H9 (cell line): ENCODE measurements around the gene SHE. TPM values are rescaled to one million over a fixed set of nuclear protein-coding genes. Genes with fewer than 3 reads are reported as not detected.
"Not testable (repeated sequence)": the region's sequence is repeated elsewhere in the genome, so short reads cannot be mapped to it uniquely, and the experiment has no call there.

Experiments
- DNase-seq: peaks from one replicate; pipeline ENCODE4 v3.0.0-alpha.2; 2017
- H2AFZ ChIP-seq: one replicate; pipeline ENCODE4 v1.6.1; 2013; ENCODE audit warnings: mild to moderate bottlenecking, low read length, control low read depth, moderate library complexity
- H2AK5ac ChIP-seq: 2 replicates; pipeline ENCODE4 v1.6.1; 2013; ENCODE audit warnings: low read length, control low read depth, mixed read lengths; ENCODE audit not compliant: insufficient read length
- H2BK120ac ChIP-seq: one replicate; pipeline ENCODE4 v1.6.1; 2013; ENCODE audit warnings: low read depth, mild to moderate bottlenecking, low read length, control low read depth, inconsistent platforms; ENCODE audit not compliant: poor library complexity, severe bottlenecking
- H2BK12ac ChIP-seq: 2 replicates; pipeline ENCODE4 v1.6.1; 2013; ENCODE audit warnings: low read length, control low read depth, mixed read lengths, low read depth; ENCODE audit not compliant: insufficient read length
- H2BK15ac ChIP-seq: 2 replicates; pipeline ENCODE4 v1.6.1; 2013; ENCODE audit warnings: low read depth, low read length, control low read depth
- H2BK20ac ChIP-seq: one replicate; pipeline ENCODE4 v1.6.1; 2013; ENCODE audit warnings: low read depth, mild to moderate bottlenecking, low read length, control low read depth, inconsistent platforms; ENCODE audit not compliant: poor library complexity, severe bottlenecking
- H2BK5ac ChIP-seq: 2 replicates; pipeline ENCODE4 v1.6.1; 2013; ENCODE audit warnings: low read length, control low read depth, mixed read lengths; ENCODE audit not compliant: insufficient read length
- H3K14ac ChIP-seq: 2 replicates; pipeline ENCODE4 v1.6.1; 2013; ENCODE audit warnings: low read length, control low read depth; ENCODE audit not compliant: insufficient read depth
- H3K18ac ChIP-seq: 2 replicates; pipeline ENCODE4 v1.6.1; 2013; ENCODE audit warnings: low read depth, mild to moderate bottlenecking, mixed read lengths, low read length, control low read depth; ENCODE audit not compliant: insufficient read length
- H3K23ac ChIP-seq: 2 replicates; pipeline ENCODE4 v1.6.1; 2013; ENCODE audit warnings: low read length, control low read depth, mixed read lengths, low read depth; ENCODE audit not compliant: insufficient read length
- H3K23me2 ChIP-seq: 2 replicates; pipeline ENCODE4 v1.6.1; 2013; ENCODE audit warnings: low read depth, mild to moderate bottlenecking, mixed read lengths, low read length, control low read depth; ENCODE audit not compliant: insufficient read length, poor library complexity, severe bottlenecking
- H3K27ac ChIP-seq: 2 replicates; pipeline ENCODE4 v1.5.1; 2013; ENCODE audit warnings: low read length, control low read depth, mixed read lengths, low read depth; ENCODE audit not compliant: insufficient read length
- H3K27me3 ChIP-seq: 2 replicates; pipeline ENCODE4 v1.6.1; 2013; ENCODE audit warnings: low read length, control low read depth, inconsistent platforms; ENCODE audit not compliant: insufficient read depth
- H3K4ac ChIP-seq: 2 replicates; pipeline ENCODE4 v1.6.1; 2013; ENCODE audit warnings: low read depth, mild to moderate bottlenecking, control low read depth, inconsistent platforms, low read length, moderate library complexity
- H3K4me1 ChIP-seq: 2 replicates; pipeline ENCODE4 v1.6.1; 2013; ENCODE audit warnings: low read length, control low read depth, inconsistent platforms; ENCODE audit not compliant: insufficient read depth
- H3K4me2 ChIP-seq: 2 replicates; pipeline ENCODE4 v1.6.1; 2013; ENCODE audit warnings: low read length, control low read depth, mixed read lengths; ENCODE audit not compliant: insufficient read length, insufficient read depth
- H3K56ac ChIP-seq: 2 replicates; pipeline ENCODE4 v1.6.1; 2013; ENCODE audit warnings: low read depth, mild to moderate bottlenecking, mixed read lengths, low read length, control low read depth; ENCODE audit not compliant: insufficient read length
- H3K79me1 ChIP-seq: 2 replicates; pipeline ENCODE4 v1.6.1; 2013; ENCODE audit warnings: low read depth, mild to moderate bottlenecking, moderate library complexity, low read length, control low read depth, inconsistent platforms; ENCODE audit not compliant: insufficient read depth, poor library complexity, severe bottlenecking
- H3K79me2 ChIP-seq: 2 replicates; pipeline ENCODE4 v1.6.1; 2013; ENCODE audit warnings: low read length, control low read depth, inconsistent platforms; ENCODE audit not compliant: insufficient read depth
- H3K9ac ChIP-seq: 2 replicates; pipeline ENCODE4 v1.6.1; 2013; ENCODE audit warnings: low read length, control low read depth, mixed read lengths; ENCODE audit not compliant: insufficient read length; ENCODE audit errors: extremely low read depth
- H3K9me3 ChIP-seq: one replicate; pipeline ENCODE4 v1.6.1; 2013; ENCODE audit warnings: low read depth, low read length, inconsistent platforms; ENCODE audit not compliant: control insufficient read depth
- H3T11ph ChIP-seq: one replicate; pipeline ENCODE4 v1.6.1; 2013; ENCODE audit warnings: mild to moderate bottlenecking, low read length, control low read depth, inconsistent platforms
- H4K20me1 ChIP-seq: one replicate; pipeline ENCODE4 v1.6.1; 2013; ENCODE audit not compliant: control insufficient read depth, insufficient read length, insufficient read depth
- H4K5ac ChIP-seq: 2 replicates; pipeline ENCODE4 v1.6.1; 2013; ENCODE audit warnings: low read depth, mild to moderate bottlenecking, mixed read lengths, low read length, control low read depth; ENCODE audit not compliant: insufficient read length
- H4K8ac ChIP-seq: replicated peaks from 2 replicates; pipeline ENCODE4 v1.6.1; 2013; ENCODE audit warnings: low read length, control low read depth, mixed read lengths, low read depth; ENCODE audit not compliant: insufficient read length
- H4K91ac ChIP-seq: 2 replicates; pipeline ENCODE4 v1.6.1; 2013; ENCODE audit warnings: low read depth, mild to moderate bottlenecking, moderate library complexity, mixed read lengths, low read length, control low read depth; ENCODE audit not compliant: insufficient read length
- H3K27ac Mint-ChIP-seq, 3 experiments: 2 replicates in 2 of 3; 3 replicates in 1 of 3; pipeline ENCODE4 v1.8.0; 2020 to 2021; ENCODE audit warnings: mixed read lengths in 3 of 3, mild to moderate bottlenecking in 1 of 3, moderate library complexity in 1 of 3
- H3K27me3 Mint-ChIP-seq: 2 replicates; pipeline ENCODE4 v1.8.0; 2021; ENCODE audit warnings: low read depth, mild to moderate bottlenecking, moderate library complexity, mixed read lengths
- H3K36me3 Mint-ChIP-seq, 3 experiments: 2 replicates in 2 of 3; 3 replicates in 1 of 3; pipeline ENCODE4 v1.8.0; 2020 to 2021; ENCODE audit warnings: low read depth in 3 of 3, mixed read lengths in 3 of 3; ENCODE audit not compliant: insufficient read depth in 1 of 3
- H3K4me1 Mint-ChIP-seq, 2 experiments: 2 replicates each; pipeline ENCODE4 v1.8.0; 2020; ENCODE audit warnings: mixed read lengths in 2 of 2
- H3K4me3 Mint-ChIP-seq, 2 experiments: 2 replicates in 1 of 2; 3 replicates in 1 of 2; pipeline ENCODE4 v1.8.0; 2020 to 2021; ENCODE audit warnings: mild to moderate bottlenecking in 2 of 2, mixed read lengths in 2 of 2, moderate library complexity in 1 of 2
- H3K9me3 Mint-ChIP-seq, 2 experiments: 2 replicates in 1 of 2; 3 replicates in 1 of 2; pipeline ENCODE4 v1.8.0; 2020; ENCODE audit warnings: mild to moderate bottlenecking in 2 of 2, mixed read lengths in 2 of 2, moderate library complexity in 1 of 2
- CTCF ChIP-seq: fragments of 200-600 bp; sonication (generic); conservative IDR thresholded peaks from 3 replicates; pipeline ENCODE4 v1.8.0; 2021; ENCODE audit warnings: antibody characterized with exemption, mild to moderate bottlenecking
- WGBS: extraction: QIAGEN DNeasy Blood & Tissue Kit; methylation state at CpG from one replicate; pipeline ENCODE4 v1.1.7; 2013; ENCODE audit warnings: missing lambda C conversion rate, low lambda C conversion rate, mixed read lengths; ENCODE audit not compliant: insufficient read length; ENCODE audit errors: extremely low coverage; 5-methylcytosine and 5-hydroxymethylcytosine counted together
- total RNA-seq: library from RNA; stranded (reverse); gene quantifications from 2 replicates; pipeline ENCODE4 v1.2.1, GENCODE V29; 2021

The SHE gene
- total RNA-seq, 1 experiment from 2014 or later = 0.48 TPM

GRCh38 chr1:154533952-154534844 lies 32.0 kb upstream of the SHE start:
- H3K36me3 Mint-ChIP-seq = no peaks in the 10 kb centered on the region
- Histone ChIP-seq H3K56ac (no peak overlapping the region), H3K79me1 (no peaks in the 10 kb centered on the region), H3K27ac (no peak overlapping the region), H4K91ac (no peak overlapping the region), H3K79me2 (no peaks in the 10 kb centered on the region), H4K8ac (no peak overlapping the region), H2AK5ac (no peak overlapping the region), H2BK20ac (no peak overlapping the region), H3K9ac (no peak overlapping the region), H3K23ac (no peak overlapping the region), H3K18ac (no peak overlapping the region), H3K4ac (no peak overlapping the region), H3K9me3 (no peaks in the 10 kb centered on the region), H2BK5ac (no peak overlapping the region), H3K27me3 (no peaks in the 10 kb centered on the region), H3T11ph (no peak overlapping the region), H2BK120ac (no peak overlapping the region), H2BK12ac (no peak overlapping the region), H3K14ac (no peak overlapping the region), H4K20me1 (no peaks in the 10 kb centered on the region), H2BK15ac (no peak overlapping the region), H3K23me2 (no peaks in the 10 kb centered on the region), H3K4me2 (no peak overlapping the region), H4K5ac (no peak overlapping the region), H2AFZ (no peak overlapping the region), H3K4me1 (no peaks in the 10 kb centered on the region)
- peak; percentile 79 for DNase-seq
- no peak overlapping the region for H3K27ac Mint-ChIP-seq
- peak; percentile 81 for TF ChIP-seq CTCF
- H3K27me3 Mint-ChIP-seq = peaks cover 10% of the 10 kb centered on the region
- no peak overlapping the region for H3K4me3 Mint-ChIP-seq
- WGBS = no CpG with 5 or more reads among the region's 11 CpGs
- peaks cover 7 to 13% of the 10 kb centered on the region in 2 experiments; a peak in 3 of 5 replicates for H3K9me3 Mint-ChIP-seq
- peaks cover 5 to 7% of the 10 kb centered on the region in 2 experiments; a peak in 1 of 4 replicates for H3K4me1 Mint-ChIP-seq

GRCh38 chr1:154531950-154532349 lies 29.7 kb upstream of the SHE start:
- WGBS = no CpG with 5 or more reads among the region's 13 CpGs
- H3K56ac ChIP-seq, H3K9ac ChIP-seq, H3K4me3 Mint-ChIP-seq, H3K79me2 ChIP-seq, H3K18ac ChIP-seq, H2AK5ac ChIP-seq, H3K79me1 ChIP-seq, H2BK20ac ChIP-seq, H2BK15ac ChIP-seq, H4K8ac ChIP-seq, H3K27ac ChIP-seq, H3K4ac ChIP-seq, H4K5ac ChIP-seq, H4K20me1 ChIP-seq, H3K27ac Mint-ChIP-seq, H4K91ac ChIP-seq, H3K4me1 Mint-ChIP-seq, H2AFZ ChIP-seq, DNase-seq, H3K27me3 ChIP-seq, H3T11ph ChIP-seq, H3K23ac ChIP-seq, H3K36me3 Mint-ChIP-seq, H3K23me2 ChIP-seq, H2BK120ac ChIP-seq, H2BK12ac ChIP-seq, H3K4me2 ChIP-seq, H3K14ac ChIP-seq, H2BK5ac ChIP-seq, H3K9me3 ChIP-seq, H3K4me1 ChIP-seq: not testable (repeated sequence)
- Mint-ChIP-seq H3K27me3 (peaks cover 10% of the 10 kb centered on the region), H3K9me3 (peaks cover 7 to 13% of the 10 kb centered on the region in 2 experiments; a peak in 3 of 5 replicates)
